ENCODE data around the gene KIAA1328. TPM values are rescaled to one million over a fixed set of nuclear protein-coding genes. Genes with fewer than 3 reads are reported as not detected.

Gene KIAA1328
- total RNA-seq, 3 donors from 2014 or later = 6.0 to 9.8 (median 7.4) TPM

GRCh38 chr18:36993068-36993467 lies 164.1 kb downstream of the KIAA1328 start:
- TF ChIP-seq CTCF (IDR thresholded peaks at IDR 0.05) = no peak
- ATAC-seq (no peak), DNase-seq (no peak)
- H3K9me3 ChIP-seq = no peaks in the 10 kb centered on the region
- H3K4me1 ChIP-seq (ENCODE audit: low read depth) = no peaks in the 10 kb centered on the region
- intact Hi-C loops (cut with DNase I, micrococcal nuclease) = no loop called here
- no peak overlapping the region for H3K4me3 ChIP-seq
- no peaks in the 10 kb centered on the region for H3K36me3 ChIP-seq (ENCODE audit: low read depth)

- DNase-seq = no peak
- no peak for ATAC-seq
- Histone ChIP-seq H3K9me3 (no peaks in the 10 kb centered on the region), H3K36me3 (ENCODE audit: low read depth) (no peaks in the 10 kb centered on the region), H3K4me1 (ENCODE audit: low read depth) (no peaks in the 10 kb centered on the region), H3K4me3 (no peak overlapping the region)
- TF ChIP-seq CTCF (IDR thresholded peaks at IDR 0.05) = no peak
- intact Hi-C loops (cut with DNase I, micrococcal nuclease) = no loop called here
Observed at GRCh38 chr18:37006742-37007141, 177.8 kb downstream of the KIAA1328 start.

- intact Hi-C loops (cut with DNase I, micrococcal nuclease) = no loop called here
- ATAC-seq (no peak), DNase-seq (no peak)
- Histone ChIP-seq H3K4me1 (ENCODE audit: low read depth) (no peaks in the 10 kb centered on the region), H3K4me3 (no peak overlapping the region), H3K36me3 (ENCODE audit: low read depth) (no peaks in the 10 kb centered on the region), H3K9me3 (peaks cover 3% of the 10 kb centered on the region)
- no peak for TF ChIP-seq CTCF (IDR thresholded peaks at IDR 0.05)
Observed at GRCh38 chr18:37012452-37012851, 183.5 kb downstream of the KIAA1328 start.

GRCh38 chr18:37019157-37019827 lies 190.4 kb downstream of the KIAA1328 start:
- peak; percentile 49 for ATAC-seq
- H3K9me3 ChIP-seq = peaks cover 3% of the 10 kb centered on the region
- H3K36me3 ChIP-seq (ENCODE audit: low read depth) = no peaks in the 10 kb centered on the region
- H3K4me1 ChIP-seq (ENCODE audit: low read depth) = no peaks in the 10 kb centered on the region
- intact Hi-C loops (cut with DNase I, micrococcal nuclease) = no loop called here
- H3K4me3 ChIP-seq = no peak overlapping the region
- no peak for TF ChIP-seq CTCF (IDR thresholded peaks at IDR 0.05)
- peak in 1 of 3 donors; percentile 2 for DNase-seq

GRCh38 chr18:37033419-37033818 lies 204.5 kb downstream of the KIAA1328 start:
- intact Hi-C loops (cut with DNase I, micrococcal nuclease) = no loop called here
- Histone ChIP-seq H3K4me1 (ENCODE audit: low read depth) (no peaks in the 10 kb centered on the region), H3K4me3 (no peak overlapping the region), H3K36me3 (ENCODE audit: low read depth) (no peaks in the 10 kb centered on the region), H3K9me3 (no peaks in the 10 kb centered on the region)
- ATAC-seq (no peak), DNase-seq (no peak)
- TF ChIP-seq CTCF (IDR thresholded peaks at IDR 0.05) = no peak

GRCh38 chr18:37042381-37042780 lies 213.5 kb downstream of the KIAA1328 start:
- DNase-seq (no peak), ATAC-seq (no peak)
- H3K9me3 ChIP-seq = peaks cover 25% of the 10 kb centered on the region
- no peak overlapping the region for H3K4me3 ChIP-seq
- no peak for TF ChIP-seq CTCF (IDR thresholded peaks at IDR 0.05)
- H3K36me3 ChIP-seq (ENCODE audit: low read depth) = no peaks in the 10 kb centered on the region
- intact Hi-C loops (cut with DNase I, micrococcal nuclease) = no loop called here
- H3K4me1 ChIP-seq (ENCODE audit: low read depth) = no peaks in the 10 kb centered on the region

All from mucosa of descending colon (tissue), 3 donors.